ENCODE results near the gene FAM43B. TPM values are rescaled to one million over a fixed set of nuclear protein-coding genes. Genes with fewer than 3 reads are reported as not detected.

FAM43B gene
- total RNA-seq, 1 donor from 2014 or later, result 0.52 TPM

DNA sequence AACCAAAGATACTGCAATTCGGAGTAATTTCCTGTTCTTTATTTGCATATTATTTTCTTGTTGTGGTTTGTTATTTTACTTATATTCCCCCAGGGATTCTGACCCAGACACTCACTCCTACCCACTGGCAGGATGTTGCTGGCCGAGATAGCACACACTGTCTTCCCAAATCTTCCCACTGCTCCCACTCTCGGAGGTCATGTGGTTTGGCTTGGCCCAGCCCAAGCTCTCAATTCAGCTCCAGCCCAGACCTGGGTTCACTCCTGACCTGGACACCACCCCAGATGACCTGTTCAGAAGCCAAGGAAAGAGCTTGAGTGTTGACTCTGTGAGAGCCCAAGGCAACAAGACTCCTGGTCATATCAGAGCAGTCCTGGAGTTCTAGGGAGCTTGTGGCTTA lies 1.2 kb upstream of the FAM43B start:
- DNase-seq (ENCODE audit: low spot score), result no peak

DNA sequence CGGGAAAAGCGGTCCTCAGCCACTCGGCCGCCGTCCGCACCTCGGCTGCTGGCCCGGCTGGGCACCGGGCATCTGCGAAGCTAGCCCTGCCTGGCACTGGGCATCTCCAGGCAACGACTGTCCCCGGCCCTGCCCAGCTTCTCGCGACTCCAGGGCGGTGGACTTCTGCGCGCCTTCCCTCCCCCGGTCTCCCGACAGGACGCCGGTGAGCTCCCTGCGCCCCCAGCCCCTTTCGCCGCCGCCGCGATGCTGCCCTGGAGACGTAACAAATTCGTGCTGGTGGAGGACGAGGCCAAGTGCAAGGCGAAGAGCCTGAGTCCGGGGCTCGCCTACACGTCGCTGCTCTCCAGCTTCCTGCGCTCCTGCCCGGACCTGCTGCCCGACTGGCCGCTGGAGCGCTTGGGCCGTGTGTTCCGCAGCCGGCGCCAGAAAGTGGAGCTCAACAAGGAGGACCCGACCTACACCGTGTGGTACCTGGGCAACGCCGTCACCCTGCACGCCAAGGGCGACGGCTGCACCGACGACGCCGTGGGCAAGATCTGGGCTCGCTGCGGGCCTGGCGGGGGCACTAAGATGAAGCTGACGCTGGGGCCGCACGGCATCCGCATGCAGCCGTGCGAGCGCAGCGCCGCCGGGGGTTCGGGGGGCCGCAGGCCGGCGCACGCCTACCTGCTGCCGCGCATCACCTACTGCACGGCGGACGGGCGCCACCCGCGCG lies 514 bp downstream of the FAM43B start:
- DNase-seq (ENCODE audit: low spot score), result no peak

DNA sequence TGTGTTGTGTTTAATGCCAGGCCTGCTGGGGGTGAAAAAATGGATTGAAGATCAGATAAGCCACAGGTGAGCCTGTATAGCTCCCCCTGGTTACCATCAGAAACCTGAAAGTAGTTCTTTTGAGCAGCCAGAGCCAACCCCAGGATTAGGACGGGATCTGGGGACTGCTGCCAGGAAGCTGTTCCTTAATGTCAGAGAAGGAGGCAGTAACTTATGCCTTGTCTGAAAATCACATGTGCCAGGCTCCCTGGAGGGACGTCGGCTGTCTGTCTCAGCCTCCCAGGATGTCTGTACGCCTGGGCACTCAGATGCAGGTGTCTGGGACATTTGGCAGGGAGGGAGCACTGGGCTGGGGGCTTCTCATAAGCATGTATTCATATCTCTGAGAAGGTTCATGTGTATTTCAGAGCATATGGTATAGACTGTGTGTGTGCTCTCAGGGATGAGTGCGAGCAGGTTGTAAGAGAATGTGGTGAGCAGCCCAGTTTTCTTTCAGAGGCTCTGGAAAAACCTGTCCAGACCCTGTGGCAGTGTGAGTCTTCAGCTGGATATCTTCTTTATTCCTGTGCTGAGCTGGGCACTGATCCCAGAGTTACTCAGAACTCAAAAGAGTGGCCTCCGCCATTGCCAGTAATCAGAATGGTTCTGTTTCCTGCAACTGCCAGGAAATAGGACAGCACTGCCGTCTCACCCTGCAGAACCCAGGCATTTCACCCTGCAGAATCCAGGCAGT lies 2.8 kb downstream of the FAM43B start:
- no peak for DNase-seq (ENCODE audit: low spot score)

DNA sequence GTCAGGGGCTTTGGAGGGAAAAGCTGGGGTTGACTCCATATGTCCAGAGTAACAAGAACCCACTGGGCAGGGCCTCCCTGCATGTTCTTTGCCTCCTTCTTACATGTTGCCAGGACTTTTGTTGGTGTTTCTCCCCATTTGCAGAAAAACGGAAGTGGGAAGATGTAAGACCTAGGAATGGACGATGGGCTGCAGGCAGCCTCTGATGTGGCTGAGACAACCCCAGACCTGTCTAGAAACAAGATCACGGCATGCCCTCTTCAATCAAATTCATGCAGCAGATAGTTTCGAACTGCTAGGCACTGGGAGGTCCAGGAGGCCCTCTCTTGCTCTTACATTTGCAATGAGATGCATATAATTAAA lies 3.4 kb downstream of the FAM43B start:
- no peak for DNase-seq (ENCODE audit: low spot score)

DNA sequence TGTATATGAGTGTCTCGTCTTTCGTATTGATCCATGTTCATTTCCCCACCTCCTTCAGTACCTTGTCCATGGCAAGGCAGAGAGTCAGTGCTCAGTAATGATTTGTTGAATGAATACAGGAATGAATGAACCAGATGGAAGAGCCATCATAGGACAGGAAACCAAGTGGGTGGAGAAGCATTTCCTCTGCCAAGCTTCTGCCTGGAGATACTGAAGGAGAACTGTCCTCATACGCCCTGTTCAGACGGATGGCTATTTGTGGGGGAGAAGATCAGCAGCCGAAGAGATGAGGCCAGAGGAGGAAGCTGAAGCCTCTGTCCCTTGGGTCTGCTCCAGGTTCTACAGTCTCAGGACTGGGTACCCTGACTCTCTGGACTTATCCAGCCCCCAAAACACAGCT lies 5.8 kb downstream of the FAM43B start:
- no peak for DNase-seq (ENCODE audit: low spot score)

DNA sequence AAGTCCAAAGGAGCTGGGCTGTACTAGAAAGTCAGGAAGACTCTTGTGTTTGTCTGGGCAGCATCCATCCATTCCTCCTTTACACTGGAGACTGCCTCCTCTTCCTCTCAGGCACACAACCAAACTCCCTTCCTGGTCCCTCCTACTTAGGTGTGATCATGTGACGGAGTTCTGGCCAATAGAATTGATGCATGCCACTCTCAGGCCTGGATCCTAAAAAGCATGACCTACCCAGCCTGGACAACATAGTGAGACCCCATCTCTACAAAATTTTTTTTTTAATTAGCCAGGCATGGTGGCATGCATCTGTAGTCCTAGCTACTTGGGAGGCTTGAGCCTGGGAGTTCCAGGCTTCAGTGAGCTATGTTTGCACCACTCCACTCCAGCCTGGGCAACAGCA lies 8.6 kb downstream of the FAM43B start:
- DNase-seq (ENCODE audit: low spot score), result no peak

DNA sequence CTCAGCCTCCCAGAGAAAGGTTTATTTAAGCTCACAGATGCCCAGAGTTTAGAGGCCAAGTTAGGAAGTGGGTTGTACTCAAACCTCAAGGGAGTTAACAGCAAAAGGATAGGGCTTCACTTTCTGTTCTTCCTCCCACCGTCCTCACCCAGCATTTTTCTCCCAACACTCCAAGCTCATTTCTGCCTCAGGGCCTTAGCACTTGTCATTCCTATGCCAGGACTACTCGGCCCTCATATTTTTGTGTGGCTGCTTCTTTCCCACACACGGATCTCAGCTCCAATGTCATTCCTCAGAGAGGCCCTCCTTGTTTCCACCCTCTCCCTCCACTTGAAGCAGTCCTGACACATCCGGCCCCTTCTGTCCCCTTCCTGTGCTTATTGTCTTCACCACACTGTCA lies 12.9 kb downstream of the FAM43B start:
- DNase-seq (ENCODE audit: low spot score), result no peak

DNA sequence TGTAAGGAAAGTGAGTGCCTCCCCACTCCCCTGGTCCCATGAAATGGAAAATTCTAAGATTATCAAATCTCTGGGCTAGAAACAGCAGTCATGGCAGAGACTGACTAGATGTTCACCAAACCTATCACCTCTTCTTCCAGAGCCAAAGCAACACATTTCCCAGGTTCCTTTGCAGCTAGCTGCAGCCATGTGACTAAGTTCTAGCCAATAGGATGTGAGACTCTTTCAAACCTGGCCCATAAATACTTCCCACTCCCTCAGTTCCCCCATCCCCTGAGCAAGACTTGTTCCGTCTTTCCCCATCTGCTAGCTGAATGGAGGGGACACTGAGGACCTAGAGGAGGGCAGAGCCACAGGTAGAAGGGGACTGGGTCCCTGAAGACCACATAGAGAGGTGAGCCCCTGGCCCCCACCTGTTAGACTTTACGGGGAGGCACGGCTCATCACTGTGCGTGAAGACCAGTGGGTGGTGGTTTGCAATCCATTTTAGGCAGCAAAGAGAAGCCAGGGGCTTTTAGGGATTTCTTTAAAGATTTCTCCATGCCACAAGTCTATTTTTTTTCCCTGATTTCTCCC lies 17.2 kb downstream of the FAM43B start:
- no peak for DNase-seq (ENCODE audit: low spot score)

DNA sequence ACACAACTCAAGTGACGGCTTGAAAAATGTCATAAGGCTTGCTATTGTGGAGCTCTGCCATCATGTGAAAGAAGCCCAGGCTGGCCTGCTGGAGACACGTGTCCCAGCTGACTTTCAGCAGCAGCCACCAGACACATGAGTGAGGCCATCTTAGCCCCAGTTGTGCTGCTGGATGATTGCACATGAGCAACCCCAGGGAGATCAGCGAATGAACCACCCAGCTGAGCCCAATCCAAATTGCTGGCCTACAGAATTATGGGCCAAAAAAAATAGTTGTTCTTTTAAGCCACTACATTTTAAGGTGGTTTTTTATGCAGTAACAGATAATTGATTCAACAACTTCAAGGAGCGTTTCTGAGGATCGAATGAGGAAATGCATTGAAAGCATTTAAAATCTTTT lies 19.1 kb downstream of the FAM43B start:
- DNase-seq (ENCODE audit: low spot score), result no peak

DNA sequence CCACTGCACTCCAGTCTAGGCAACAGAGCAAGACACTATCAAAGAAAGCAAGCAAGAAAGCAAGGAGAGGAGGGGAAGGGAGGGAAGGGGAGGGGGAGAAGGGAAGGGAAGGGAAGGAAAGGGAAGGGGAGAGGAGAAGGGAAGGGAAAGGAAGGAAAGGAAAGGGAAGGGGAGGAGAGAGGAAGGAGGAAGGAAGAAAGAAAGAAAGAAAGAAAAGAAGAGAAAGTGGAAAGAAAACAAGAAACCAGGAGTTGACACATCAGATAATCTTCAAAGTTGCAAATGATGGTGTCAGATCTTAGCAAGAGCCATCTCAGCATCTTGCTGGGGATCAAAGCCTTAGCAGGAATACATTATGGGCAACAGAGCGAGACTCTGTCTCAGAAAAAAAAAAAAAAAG lies 21.6 kb downstream of the FAM43B start:
- no peak for DNase-seq (ENCODE audit: low spot score)

DNA sequence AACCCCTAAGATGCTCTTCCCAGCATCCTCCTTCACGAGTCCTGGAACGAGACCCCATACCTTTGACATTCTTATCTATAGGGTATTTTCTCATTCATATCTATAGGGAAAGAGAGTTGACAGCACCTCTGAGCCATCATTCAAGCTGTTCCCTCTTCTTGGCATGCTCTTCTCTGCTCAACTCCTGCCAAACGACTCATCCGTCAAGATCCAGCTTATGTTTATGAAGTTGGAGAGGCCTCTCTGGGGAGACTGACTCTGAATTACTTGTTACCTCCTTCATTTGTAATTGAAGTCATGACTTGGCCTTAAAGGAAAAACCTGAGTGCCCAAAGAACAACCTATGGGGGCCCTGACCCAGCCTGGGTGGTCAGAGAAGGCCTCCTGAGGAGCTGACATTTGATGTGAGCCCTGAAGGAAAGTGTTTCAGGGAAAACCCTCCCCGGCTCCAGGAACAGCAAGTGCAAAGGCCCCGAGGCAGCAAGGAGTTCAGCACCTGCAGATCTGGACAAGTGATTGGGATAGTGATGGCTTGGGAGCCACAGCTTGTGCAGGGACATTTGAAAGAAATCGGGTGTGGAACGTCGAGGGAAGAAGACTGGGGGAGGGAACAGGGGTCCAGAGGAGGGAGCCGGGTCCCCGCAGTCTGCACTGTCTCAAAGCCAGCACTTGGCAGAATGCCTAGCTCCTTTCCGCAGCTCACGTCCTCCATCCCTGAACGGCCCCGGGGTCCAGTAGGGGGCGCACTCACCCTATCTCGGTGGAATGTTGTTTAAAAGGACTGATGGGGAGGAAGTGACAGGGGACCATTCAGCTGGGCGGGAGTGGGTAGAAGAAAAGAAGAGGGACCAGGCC lies 22.5 kb downstream of the FAM43B start:
- DNase-seq (ENCODE audit: low spot score), result peak; percentile 74

DNA sequence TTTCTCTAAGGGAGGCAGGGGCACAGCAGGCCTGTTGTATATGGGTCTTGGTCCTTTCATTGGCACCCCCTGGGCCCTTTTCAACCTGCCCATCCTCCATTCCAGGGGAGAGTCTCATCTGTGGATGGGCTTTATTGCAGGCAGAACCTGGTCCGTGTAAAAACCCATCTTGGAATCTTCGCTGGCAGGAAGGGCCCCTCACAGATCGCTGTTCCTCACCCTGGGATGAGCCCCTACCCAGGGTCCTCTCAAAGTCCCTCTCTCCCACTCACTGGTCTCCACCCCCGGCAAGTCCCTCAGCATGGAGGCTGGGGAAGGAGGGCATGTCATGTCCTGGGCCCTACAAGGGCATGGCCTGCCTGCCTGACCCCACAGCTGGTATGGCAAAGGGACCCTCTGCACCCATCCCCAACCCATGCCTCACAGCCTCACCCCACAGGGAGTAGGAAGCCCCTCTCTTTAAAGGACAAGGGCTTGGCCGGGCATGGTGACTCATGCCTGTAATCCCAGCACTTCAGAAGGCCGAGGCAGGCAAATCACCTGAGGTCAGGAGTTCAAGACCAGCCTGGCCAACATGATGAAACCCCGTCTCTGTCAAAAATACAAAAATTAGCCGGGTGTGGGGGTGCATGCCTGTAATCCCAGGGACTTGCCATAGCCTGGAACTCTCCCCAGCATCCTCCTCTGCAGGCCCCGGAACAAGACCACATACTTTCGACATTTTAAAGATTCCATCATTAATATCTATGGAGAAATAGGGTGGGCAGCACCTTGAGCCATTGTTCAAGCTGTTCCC lies 23.4 kb downstream of the FAM43B start:
- no peak for DNase-seq (ENCODE audit: low spot score)

DNA sequence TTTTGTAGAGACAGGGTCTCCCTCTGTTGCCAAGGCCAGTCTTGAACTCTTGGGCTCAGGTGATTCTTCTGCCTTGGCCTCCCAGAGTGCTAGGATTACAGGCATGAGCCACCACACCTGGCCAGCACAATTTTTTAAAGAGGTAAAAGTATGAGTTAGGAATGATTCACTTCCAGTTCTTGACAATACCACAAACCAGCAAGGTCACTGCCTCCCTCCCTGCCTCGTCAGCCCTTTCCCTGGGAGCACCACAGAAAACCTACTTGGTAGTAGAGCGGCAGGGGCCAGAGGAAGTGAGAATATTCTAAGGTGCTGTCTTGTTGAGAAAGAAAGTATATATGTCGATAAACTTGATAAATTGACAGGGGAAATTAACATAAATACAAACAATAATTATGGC lies 25.7 kb downstream of the FAM43B start:
- no peak for DNase-seq (ENCODE audit: low spot score)

DNA sequence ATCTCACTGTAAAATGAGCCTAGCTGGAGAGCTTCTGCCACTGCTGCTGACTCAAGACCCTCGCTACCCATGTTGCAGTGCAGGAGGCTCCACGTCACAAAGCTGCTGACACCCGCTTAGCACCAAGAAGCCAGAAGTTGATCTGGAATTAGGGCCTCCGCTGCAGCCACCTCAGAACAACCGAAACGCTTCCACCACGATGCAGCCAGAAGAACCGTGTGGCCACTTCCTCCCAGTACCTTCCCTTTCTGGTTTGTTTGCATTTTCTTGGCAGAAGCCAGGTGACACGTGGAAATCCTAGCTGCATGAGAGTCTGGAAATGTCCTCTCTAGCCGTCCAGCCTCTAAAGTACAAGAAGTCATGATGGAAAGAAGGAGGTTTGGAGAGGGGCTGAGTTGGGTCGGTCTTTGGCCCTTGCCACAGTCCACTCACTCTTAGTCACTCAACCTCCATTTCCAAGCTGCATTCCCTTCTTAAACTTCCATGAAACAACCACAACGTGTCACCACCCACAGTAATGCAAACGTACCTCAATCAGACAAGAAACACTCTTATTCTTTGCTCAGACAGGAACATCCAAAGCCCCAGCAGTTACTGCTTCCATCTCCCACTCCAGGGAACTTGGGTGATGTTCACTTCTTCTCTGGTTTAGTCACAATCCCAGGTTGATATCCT lies 26.5 kb downstream of the FAM43B start:
- no peak for DNase-seq (ENCODE audit: low spot score)

DNA sequence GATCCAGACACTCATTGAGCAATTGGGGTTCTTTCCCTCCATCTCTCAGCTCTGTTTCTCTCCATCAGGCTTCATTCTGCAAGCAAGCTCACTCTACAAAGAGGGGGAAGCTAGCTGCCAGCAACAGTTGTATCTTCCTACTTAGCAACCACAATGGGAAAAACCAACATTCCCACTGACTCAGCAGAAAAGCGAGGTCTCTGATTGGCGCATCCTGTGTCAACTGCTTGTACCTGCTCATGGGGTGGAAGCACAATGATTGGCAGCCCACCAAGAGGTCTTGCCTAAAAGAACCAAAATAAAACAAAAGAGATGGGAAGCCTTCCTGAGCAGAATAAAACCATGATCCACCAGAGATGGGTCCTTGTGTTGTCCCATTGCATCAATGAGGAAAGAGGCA lies 32.5 kb downstream of the FAM43B start:
- DNase-seq (ENCODE audit: low spot score), result no peak

DNA sequence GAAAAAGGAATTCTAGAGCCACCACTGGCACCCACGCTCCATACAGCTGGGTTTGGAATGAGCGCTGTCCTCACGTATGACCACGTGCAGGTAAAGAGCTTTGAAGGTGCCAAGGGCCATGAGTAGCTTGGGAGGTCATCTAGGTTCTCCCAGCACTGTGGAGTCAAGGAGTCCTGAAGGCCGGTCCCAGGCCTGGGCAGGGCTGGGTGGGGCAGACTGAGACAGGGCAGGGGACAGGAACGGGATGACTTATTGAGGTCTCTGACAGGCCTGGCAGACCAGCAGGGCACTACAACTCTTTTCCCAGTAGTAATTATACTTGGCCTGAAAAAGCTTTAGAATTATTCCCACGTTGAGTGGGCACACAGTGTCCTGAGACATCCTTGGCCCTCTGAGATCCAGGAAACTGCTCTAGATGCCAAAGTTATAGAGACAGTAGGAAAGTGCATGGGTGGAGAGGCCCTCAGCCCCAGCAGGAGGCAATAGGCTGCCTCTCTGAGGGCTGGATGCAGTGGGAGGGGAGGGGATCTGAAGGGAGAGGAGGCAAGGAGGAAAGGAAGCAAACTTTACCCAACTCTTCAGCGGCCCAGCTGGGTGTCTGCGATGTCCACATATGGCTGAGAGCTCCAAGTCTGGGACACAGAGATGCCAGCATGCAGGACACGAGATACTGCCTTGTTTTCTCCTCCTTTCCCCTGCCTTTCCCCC lies 34.7 kb downstream of the FAM43B start:
- DNase-seq (ENCODE audit: low spot score), result no peak

DNA sequence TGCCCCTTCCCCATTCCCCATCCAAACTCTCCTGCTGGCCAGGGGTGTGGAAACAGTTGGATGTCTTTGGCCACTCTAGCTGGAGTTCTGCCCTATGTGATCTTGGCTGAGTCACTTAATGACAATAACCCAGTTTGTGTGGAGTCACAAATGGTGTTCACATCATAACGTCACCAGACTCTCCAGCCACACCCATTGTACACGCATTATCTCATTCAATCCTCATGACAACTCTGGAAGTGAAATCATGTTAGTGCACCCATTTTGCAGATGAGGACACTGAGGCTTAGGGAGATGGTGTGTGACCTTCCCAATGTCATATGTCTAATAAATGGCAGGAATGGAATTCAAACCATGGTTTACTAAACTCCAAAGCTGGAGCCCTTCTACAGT lies 35.3 kb downstream of the FAM43B start:
- no peak for DNase-seq (ENCODE audit: low spot score)

DNA sequence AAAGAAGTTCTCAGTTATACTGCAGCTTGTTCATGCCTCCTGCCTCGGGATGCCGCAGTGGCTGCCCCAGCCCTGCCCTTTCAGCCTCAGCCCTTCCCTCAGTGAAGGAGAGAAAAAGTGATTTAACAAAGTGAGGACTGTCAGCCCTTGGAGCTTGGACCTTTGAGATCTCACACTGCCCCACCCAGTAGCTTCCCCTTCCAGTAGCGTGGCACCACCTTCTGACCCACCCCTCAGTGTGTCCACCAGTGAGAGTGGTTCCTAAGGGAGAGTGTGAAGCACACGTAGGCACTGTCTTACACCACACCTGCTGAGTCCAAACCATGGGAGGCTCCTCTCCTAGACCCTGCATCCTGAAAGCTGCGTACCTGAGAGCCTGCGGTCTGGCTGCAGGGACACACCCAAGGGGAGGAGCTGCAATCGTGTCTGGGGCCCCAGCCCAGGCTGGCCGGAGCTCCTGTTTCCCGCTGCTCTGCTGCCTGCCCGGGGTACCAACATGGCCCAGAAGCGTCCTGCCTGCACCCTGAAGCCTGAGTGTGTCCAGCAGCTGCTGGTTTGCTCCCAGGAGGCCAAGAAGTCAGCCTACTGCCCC lies 36.4 kb downstream of the FAM43B start, which contains the start of gene CDA:
CDA (plus strand) TSS at position 464 of the 592 bp plus-strand sequence; CDS start at position 497, 33 bp downstream.
- DNase-seq (ENCODE audit: low spot score), result no peak

DNA sequence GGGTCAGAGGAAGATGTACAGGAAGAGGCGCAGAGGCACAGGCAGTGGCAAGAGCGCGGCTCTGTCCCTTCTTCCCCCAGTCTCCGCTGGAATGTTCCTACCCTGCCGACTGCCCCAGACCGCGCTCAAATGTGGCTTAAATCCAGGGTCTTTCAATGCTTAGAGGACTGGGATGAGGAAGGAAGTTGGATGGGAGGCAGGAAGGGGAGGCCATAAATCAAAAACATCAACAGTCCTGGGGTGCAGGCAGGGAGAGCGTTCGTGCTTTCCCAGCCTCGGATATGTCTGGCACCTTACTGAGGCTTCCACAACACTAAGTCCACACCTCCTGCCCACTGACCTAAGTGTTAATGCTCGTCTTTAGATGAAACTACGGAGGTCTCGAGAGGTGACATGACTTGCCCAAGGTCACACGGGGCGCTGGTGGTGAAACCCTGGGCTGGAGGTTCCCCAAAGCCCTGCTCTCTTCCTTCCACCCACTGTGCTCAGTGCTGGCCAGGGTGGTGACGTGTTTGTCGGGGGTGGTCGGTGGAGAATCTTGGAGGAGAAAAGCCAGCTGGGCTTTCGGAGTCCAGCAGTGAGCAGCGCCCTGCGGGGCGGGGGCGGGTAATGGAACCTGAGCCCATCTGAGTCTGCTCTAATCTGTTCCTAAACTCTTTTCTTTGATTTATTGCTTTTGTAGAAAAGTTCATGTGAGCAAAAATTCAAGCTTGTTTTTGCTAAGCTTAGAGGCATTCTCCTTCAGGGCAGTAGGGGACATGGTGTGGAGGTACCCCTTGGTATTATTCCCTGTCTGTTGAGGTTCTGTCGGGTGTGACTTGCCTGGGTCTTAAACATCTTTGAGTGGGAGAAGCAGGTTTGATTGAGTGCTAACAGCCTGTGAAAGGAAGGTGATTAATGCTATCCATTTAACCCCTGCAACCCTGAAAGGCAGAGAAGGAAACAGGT lies 37.2 kb downstream of the FAM43B start:
- DNase-seq (ENCODE audit: low spot score), result peak; percentile 50

Measured in ureter (tissue), 1 donor.